GM12878 (cell line): ENCODE data around the gene OPCML. TPM values are rescaled to one million over a fixed set of nuclear protein-coding genes. Genes with fewer than 3 reads are reported as not detected.

Source experiments
- ATAC-seq: fragments of 200-7000 bp; cut with Tn5 transposase; 3 replicates; pipeline ENCODE4 v1.9.1; 2020; ENCODE audit warnings: mild to moderate bottlenecking, moderate library complexity
- BruUV-seq: library from RNA; stranded (reverse); fragments of 400-500 nt; replicated peaks from 2 replicates; lab custom pipeline; 2021; lab: Mats Ljungman, UMichigan
- CTCF ChIA-PET: fragments of 300-600 bp; sonication (Branson Sonifier 250); formaldehyde crosslinking; extraction: SDS; loops from one replicate; lab custom pipeline; 2021; ENCODE audit warnings: inconsistent platforms; lab: Yijun Ruan, JAX
- POLR2A ChIA-PET: fragments of 350-600 bp; formaldehyde crosslinking; extraction: SDS; loops from one replicate; lab custom pipeline; 2021; ENCODE audit warnings: inconsistent platforms; lab: Charles Lee
- RAD21 ChIA-PET: fragments of 300-600 bp; sonication (Branson Sonifier 250); formaldehyde crosslinking; loops from one replicate; lab custom pipeline; 2023; ENCODE audit warnings: antibody characterized with exemption; ENCODE audit not compliant: unreplicated experiment; lab: Charles Lee
- SMC1A ChIA-PET: fragments of 300-600 bp; sonication (Branson Sonifier 250); formaldehyde crosslinking; loops from one replicate; lab custom pipeline; 2023; ENCODE audit not compliant: unreplicated experiment, uncharacterized antibody; lab: Charles Lee
- DNase-seq: peaks from one replicate; pipeline ENCODE4 v3.0.0-alpha.2; 2011; ENCODE audit warnings: low read depth, low spot score
- FAIRE-seq: peaks from 3 replicates; lab custom pipeline; 2011; peaks lifted over from hg19 to GRCh38; lab: Jason Lieb, UNC
- H2AFZ ChIP-seq: 2 replicates; pipeline ENCODE4 v1.6.0; 2011; ENCODE audit warnings: low read depth, low read length, control low read depth; ENCODE audit not compliant: control insufficient read depth
- H3K27ac ChIP-seq: 2 replicates; pipeline ENCODE4 v1.5.1; 2011; ENCODE audit warnings: control low read depth; ENCODE audit not compliant: control insufficient read depth, insufficient read depth
- H3K27me3 ChIP-seq, 2 experiments: replicated peaks in 1 of 2; 2 replicates each; pipeline versions ENCODE4 v1.6.0 to v1.6.1; 2011; ENCODE audit warnings: low read length in 1 of 2; ENCODE audit not compliant: control insufficient read depth in 2 of 2, insufficient read depth in 2 of 2
- H3K36me3 ChIP-seq, 2 experiments: 2 replicates each; pipeline ENCODE4 v1.5.1; 2011; ENCODE audit warnings: low read length in 1 of 2; ENCODE audit not compliant: control insufficient read depth in 2 of 2, insufficient read depth in 2 of 2
- H3K4me1 ChIP-seq: 2 replicates; pipeline ENCODE4 v1.6.1; 2011; ENCODE audit warnings: mild to moderate bottlenecking, low read length, moderate library complexity, mixed read lengths; ENCODE audit not compliant: control insufficient read depth, insufficient read depth
- H3K4me2 ChIP-seq: 2 replicates; pipeline ENCODE4 v1.6.0; 2011; ENCODE audit warnings: control low read depth; ENCODE audit not compliant: control insufficient read depth, insufficient read depth
- H3K4me3 ChIP-seq: fragments of 200-600 bp; sonication (generic); 2 replicates; pipeline ENCODE4 v1.5.1; 2016
- H3K79me2 ChIP-seq: 2 replicates; pipeline ENCODE4 v1.6.0; 2011; ENCODE audit warnings: low read length; ENCODE audit not compliant: control insufficient read depth, insufficient read depth
- H3K9ac ChIP-seq: 2 replicates; pipeline ENCODE4 v1.8.0; 2011; ENCODE audit warnings: low read length, control low read depth, mixed read lengths; ENCODE audit not compliant: control insufficient read depth, insufficient read depth
- H3K9me3 ChIP-seq: replicated peaks from 3 replicates; pipeline ENCODE4 v1.5.1; 2011; ENCODE audit warnings: mild to moderate bottlenecking, low read length; ENCODE audit not compliant: control insufficient read depth, insufficient read depth
- H4K20me1 ChIP-seq: 2 replicates; pipeline ENCODE4 v1.6.0; 2011; ENCODE audit not compliant: control insufficient read depth, insufficient read depth
- CBFB ChIP-seq: IDR thresholded peaks from 2 replicates; pipeline ENCODE4 v1.6.1; 2016; ENCODE audit warnings: antibody characterized with exemption, low read depth
- CBX5 ChIP-seq: sonication (generic); IDR thresholded peaks from 2 replicates; pipeline ENCODE4 v1.6.1; 2016; ENCODE audit warnings: low read depth, moderate library complexity, mild to moderate bottlenecking, inconsistent platforms
- E4F1 ChIP-seq: fragments of 450-650 bp; IDR thresholded peaks from 2 replicates; pipeline ENCODE4 v1.6.1; 2018; ENCODE audit warnings: borderline replicate concordance, mild to moderate bottlenecking; ENCODE audit not compliant: partially characterized antibody
- GATAD2B ChIP-seq: fragments of 450-650 bp; conservative IDR thresholded peaks from 2 replicates; pipeline ENCODE4 v1.6.1; 2017; ENCODE audit warnings: low read depth, mild to moderate bottlenecking, moderate library complexity
- HCFC1 ChIP-seq: fragments of 150-350 bp; IDR thresholded peaks from 2 replicates; pipeline ENCODE4 v1.6.1; 2014; ENCODE audit warnings: low read length
- HDAC6 ChIP-seq: fragments of 200-600 bp; sonication (generic); IDR thresholded peaks from one replicate; pipeline ENCODE4 v1.8.0; 2017; ENCODE audit warnings: antibody characterized with exemption; ENCODE audit not compliant: unreplicated experiment
- NFYB ChIP-seq: IDR thresholded peaks from 2 replicates; pipeline ENCODE4 v1.6.1; 2011; ENCODE audit warnings: low read depth, mild to moderate bottlenecking, low read length, improper control_type of control experiment, moderate library complexity; ENCODE audit not compliant: insufficient read depth
- NR2F1 ChIP-seq: fragments of 450-650 bp; conservative IDR thresholded peaks from 2 replicates; pipeline ENCODE4 v1.6.1; 2017; ENCODE audit warnings: mild to moderate bottlenecking
- POLR2A ChIP-seq: IDR thresholded peaks from 2 replicates; pipeline ENCODE4 v1.6.1; 2011; ENCODE audit warnings: low read depth, mild to moderate bottlenecking, low read length
- RAD21 ChIP-seq: IDR thresholded peaks from 2 replicates; pipeline ENCODE4 v1.6.1; 2011; ENCODE audit warnings: mild to moderate bottlenecking, low read depth, low read length, moderate library complexity; ENCODE audit not compliant: insufficient read depth
- RB1 ChIP-seq: fragments of 450-650 bp; formaldehyde crosslinking; IDR thresholded peaks from 2 replicates; pipeline ENCODE4 v1.6.1; 2017; ENCODE audit warnings: mild to moderate bottlenecking, borderline replicate concordance
- SPI1 ChIP-seq: IDR thresholded peaks from 2 replicates; pipeline ENCODE4 v1.6.1; 2011; ENCODE audit warnings: low read depth, mild to moderate bottlenecking, low read length, moderate library complexity, borderline replicate concordance; ENCODE audit not compliant: insufficient read depth
- SRF ChIP-seq, 2 experiments: IDR thresholded peaks; 2 replicates each; pipeline ENCODE4 v1.6.1; 2011; ENCODE audit warnings: low read depth in 2 of 2, low read length in 2 of 2, mild to moderate bottlenecking in 1 of 2, moderate library complexity in 1 of 2
- SUPT20H ChIP-seq: IDR thresholded peaks from 2 replicates; pipeline ENCODE4 v1.6.1; 2011; ENCODE audit warnings: low read depth, mild to moderate bottlenecking, low read length, moderate library complexity, borderline replicate concordance; ENCODE audit not compliant: control insufficient read depth
- YBX1 ChIP-seq: fragments of 450-650 bp; IDR thresholded peaks from 2 replicates; pipeline ENCODE4 v1.6.1; 2016; ENCODE audit warnings: antibody characterized with exemption
- ZNF274 ChIP-seq: IDR thresholded peaks from one replicate; pipeline ENCODE4 v1.8.0; 2011; ENCODE audit not compliant: insufficient read length, insufficient read depth
- WGBS: methylation state at CpG from one replicate; pipeline ENCODE4 v1.1.6; 2016; ENCODE audit warnings: low lambda C conversion rate; ENCODE audit not compliant: insufficient replicate concordance, insufficient coverage; ENCODE audit errors: missing lambda C conversion rate; 5-methylcytosine and 5-hydroxymethylcytosine counted together
- in situ Hi-C: fragments of 300-500 bp; cut with MboI; formaldehyde crosslinking; loops from 9 replicates; pipeline ENCODE4 v1.14.3; 2018; ENCODE audit warnings: mixed read lengths
- intact Hi-C: fragments of 100-400 bp; cut with micrococcal nuclease; formaldehyde crosslinking; loops from one replicate; pipeline ENCODE4 v1.14.2; 2022; ENCODE audit not compliant: unreplicated experiment
- polyA plus RNA-seq, 11 experiments: library from polyadenylated mRNA; depleted of rRNA in 4 of 11; unstranded in 6 of 11; stranded (reverse) in 5 of 11; fragments of >200 nt; fragmentation: Nextera tagmentation in 4 of 11; fragmentation: Illumina TruSeq in 1 of 11; extraction: Ambion mirVana in 4 of 11; extraction: Trizol in 1 of 11; gene quantifications; 1 replicate in 1 of 11; 2 replicates in 10 of 11; pipeline versions ENCODE4 v1.2.1 to v1.2.3, GENCODE V29; 2011 to 2016; ENCODE audit warnings: inconsistent platforms in 2 of 11, missing spikeins in 2 of 11, low read depth in 1 of 11
- total RNA-seq, 4 experiments: library from RNA; depleted of rRNA in 3 of 4; stranded (reverse); fragments of >200 nt in 3 of 4; fragmentation: Illumina TruSeq in 1 of 4; extraction: Trizol in 1 of 4; gene quantifications; 2 replicates each; pipeline versions ENCODE4 v1.2.1 to v1.2.3, GENCODE V29; 2013 to 2021

Gene OPCML
- total and polyA plus RNA-seq, 10 of the 15 experiments (the other 5 are each of a cell fraction or from before 2014, with no cell fraction given) = 0.84 TPM; not detected in 9

- in situ Hi-C loops = no loop called here
- H3K4me1 ChIP-seq = no peaks in the 10 kb centered on the region
- 19% methylated on average over 11 of the region's 11 CpGs for WGBS
- no peak overlapping the region for H2AFZ ChIP-seq
- intact Hi-C loops = no loop called here
- H4K20me1 ChIP-seq = no peaks in the 10 kb centered on the region
- POLR2A ChIA-PET = no interaction called here
- no TSS peak for BruUV-seq
- H3K27me3 ChIP-seq = peaks cover 0 to 4% of the 10 kb centered on the region in 2 experiments; a peak in 3 of 4 replicates
- ATAC-seq = no peak
- RAD21 ChIA-PET = interaction anchor here (0.9 kb wide), 1 partner anchor 8 kb away, joined by 3 read pairs; no protein-coding TSS in a partner anchor
- no peaks in the 10 kb centered on the region for H3K36me3 ChIP-seq
- no peaks in the 10 kb centered on the region for H3K79me2 ChIP-seq
- no peak overlapping the region for H3K27ac ChIP-seq
- TF ChIP-seq YBX1 = no peak
- no peak for TF ChIP-seq CBX5
- TF ChIP-seq SRF (IDR thresholded peaks at IDR 0.05; ENCODE audit: low read depth in 2 of 2, low read length in 2 of 2) = no peak
- TF ChIP-seq NFYB = no peak
- TF ChIP-seq E4F1 = no peak
- TF ChIP-seq SPI1 = no peak
- TF ChIP-seq RB1 = no peak
- TF ChIP-seq NR2F1 = no peak
- TF ChIP-seq HDAC6 = no peak
- TF ChIP-seq SUPT20H = no peak
- TF ChIP-seq POLR2A = no peak
- TF ChIP-seq ZNF274 = no peak
- no peak for TF ChIP-seq RAD21
- TF ChIP-seq GATAD2B = no peak
- TF ChIP-seq CBFB = no peak
- TF ChIP-seq HCFC1 = no peak
- TF ChIP-seq, all 136 proteins: peak for 0
- Histone ChIP-seq H3K4me3 (no peak overlapping the region), H3K9me3 (no peaks in the 10 kb centered on the region), H3K9ac (no peak overlapping the region), H3K4me2 (no peak overlapping the region)
- SMC1A ChIA-PET = interaction anchor here (0.6 kb wide), 2 partner anchors 71 to 770 kb away, joined by 3 to 4 read pairs; no protein-coding TSS in a partner anchor
- CTCF ChIA-PET = interaction anchor here (1.2 to 1.6 kb wide), 3 partner anchors 9 to 64 kb away, joined by 3 to 5 read pairs (median 4); no protein-coding TSS in a partner anchor
- DNase-seq = no peak
- no peak for FAIRE-seq
Observed at GRCh38 chr11:133070021-133070713, 462.1 kb downstream of the OPCML start.
